AG10803 (cell line): ENCODE results near the gene PRICKLE2.
A peak's percentile ranks its signal among the peaks of the same experiment; 100 is the strongest.

Source experiments
- DNase-seq: peaks from one replicate; pipeline ENCODE4 v3.0.0; 2010; ENCODE audit warnings: low read depth
- H3K4me3 ChIP-seq: 2 replicates; pipeline ENCODE4 v1.5.1; 2011; ENCODE audit warnings: mild to moderate bottlenecking, low read length, control low read depth
- CTCF ChIP-seq: conservative IDR thresholded peaks from 2 replicates; pipeline ENCODE4 v1.5.1; 2011; ENCODE audit warnings: mild to moderate bottlenecking, low read length, control low read depth, inconsistent platforms

The PRICKLE2 gene

DNA sequence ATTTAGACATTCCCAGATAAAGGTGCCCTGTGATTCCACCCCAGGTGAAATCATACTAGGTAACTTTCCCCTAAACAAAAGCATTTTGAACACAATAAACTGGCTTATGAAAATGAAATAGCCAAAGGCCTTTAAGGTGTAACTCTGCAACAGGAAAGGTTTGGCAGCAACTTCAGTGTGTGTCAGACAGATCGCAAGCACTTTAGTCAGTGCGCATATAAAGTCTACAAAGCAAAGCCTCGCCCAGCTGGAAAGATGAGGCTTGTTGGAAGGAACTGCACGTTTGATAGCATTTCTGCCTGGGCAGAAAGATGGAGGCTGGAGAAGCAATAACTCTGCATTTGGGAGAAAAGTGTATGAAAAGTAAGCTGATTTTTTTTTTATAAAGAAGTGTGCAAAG lies 57.9 kb downstream of the PRICKLE2 start:
- no peak for DNase-seq
- no peak for TF ChIP-seq CTCF
- no peak overlapping the region for H3K4me3 ChIP-seq

DNA sequence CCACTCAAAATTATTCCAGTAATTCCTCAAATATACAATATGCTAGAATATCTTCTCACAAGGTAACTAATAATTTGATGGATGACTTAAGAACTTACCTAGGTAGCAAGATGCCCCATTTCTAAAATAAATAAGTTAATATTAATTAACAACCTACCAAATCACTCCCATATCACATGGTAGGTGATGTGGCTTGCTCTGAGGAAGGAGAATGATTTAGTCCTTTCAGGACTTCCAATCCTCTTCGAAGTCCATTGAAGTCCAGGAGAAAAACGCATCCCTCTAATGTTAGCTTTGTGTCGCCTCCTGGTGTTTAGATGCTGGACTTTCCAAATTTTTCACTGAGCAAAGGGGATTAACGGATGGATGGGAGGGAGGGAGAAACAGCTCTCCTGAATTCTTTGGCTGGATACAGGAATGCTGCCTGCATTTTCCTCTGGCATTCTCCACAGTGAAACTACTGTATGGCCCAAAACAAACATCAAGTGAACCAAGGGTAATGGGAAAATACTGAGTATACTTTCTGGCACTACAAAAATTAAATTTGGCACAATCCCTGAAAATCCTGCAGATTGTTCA lies 58.6 kb downstream of the PRICKLE2 start:
- TF ChIP-seq CTCF: 0 out of 2 replicates have a peak, but pooled peaks have one; percentile 20
- peak; percentile 49 for DNase-seq
- H3K4me3 ChIP-seq: no peak overlapping the region

- no peak for TF ChIP-seq CTCF
- no peak for DNase-seq
- no peak overlapping the region for H3K4me3 ChIP-seq
These were observed 60.9 kb downstream of the PRICKLE2 start for GRCh38 chr3:64164349-64164748.

DNA sequence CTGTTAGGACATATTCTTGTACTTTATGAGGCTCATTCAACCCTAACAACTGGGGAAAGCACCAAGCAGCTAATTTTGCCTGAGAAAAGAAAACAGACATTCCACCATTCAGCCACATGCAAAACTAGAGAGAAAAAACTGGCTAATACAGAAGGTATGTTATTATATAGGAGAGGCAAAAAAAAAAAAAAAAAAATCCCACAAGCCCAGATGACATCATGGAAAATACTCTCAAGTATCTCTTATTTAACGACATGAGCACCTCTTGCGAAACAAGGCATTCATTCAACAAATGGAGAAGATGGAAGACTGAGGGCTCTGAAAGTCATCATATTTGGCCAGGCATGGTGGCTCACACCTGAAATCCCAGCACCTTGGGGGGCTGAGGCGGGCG lies 61.5 kb downstream of the PRICKLE2 start:
- peak; percentile 90 for DNase-seq
- TF ChIP-seq CTCF: no peak

GRCh38 chr3:64163019-64163754 lies 62.1 kb downstream of the PRICKLE2 start:
- no peak for TF ChIP-seq CTCF
- no peak overlapping the region for H3K4me3 ChIP-seq
- DNase-seq: no peak

More for the DNA sequence above, 61.5 kb downstream of the PRICKLE2 start:
- no peak overlapping the region for H3K4me3 ChIP-seq

DNA sequence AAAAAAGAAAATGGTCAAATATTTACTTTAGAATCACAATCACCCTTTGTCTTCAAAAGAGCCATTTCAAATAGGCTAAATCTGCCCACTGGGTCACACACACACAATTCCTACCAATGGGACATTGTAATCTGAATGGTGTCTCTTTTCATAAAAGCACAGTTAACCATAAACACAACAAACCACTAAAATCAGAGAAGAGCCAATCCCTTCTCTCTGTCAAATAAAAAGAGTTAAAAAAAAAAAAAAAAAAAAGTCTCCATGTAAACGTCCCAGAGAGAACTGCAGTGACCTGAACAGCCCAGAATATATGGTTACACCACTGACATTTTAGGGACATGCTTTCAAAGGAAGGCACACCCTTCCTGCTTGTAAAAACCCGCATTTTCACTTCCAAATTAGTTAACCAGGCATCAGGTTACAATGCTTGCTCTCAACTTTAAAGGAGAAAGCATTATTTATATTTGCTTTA lies 63.7 kb downstream of the PRICKLE2 start:
- DNase-seq: no peak
- no peak for TF ChIP-seq CTCF
- H3K4me3 ChIP-seq: no peak overlapping the region
